DMS 273 (cell line): ENCODE data around the gene SPANXA2.
"Not testable (repeated sequence)": the region's sequence is repeated elsewhere in the genome, so short reads cannot be mapped to it uniquely, and the experiment has no call there.

ENCODE experiments used
- DNase-seq: peaks from one replicate; lab custom pipeline; 2025; ENCODE audit not compliant: unreplicated experiment; lab: John Stamatoyannopoulos, UW

Gene SPANXA2

GRCh38 chrX:141589408-141589807, at the start of gene SPANXA2:
Gene SPANXA2 (plus strand): TSS chrX:141589708. CDS start chrX:141589768, 60 bp downstream.
- not testable (repeated sequence) for DNase-seq

- not testable (repeated sequence) for DNase-seq
These were observed 47.0 kb upstream of the SPANXA2 start for GRCh38 chrX:141542551-141542950.

- DNase-seq: not testable (repeated sequence)
These were observed 4.9 kb upstream of the SPANXA2 start, which contains the start of gene SPANXA1 for GRCh38 chrX:141584638-141585037. Gene SPANXA1 (minus strand): TSS chrX:141584738. CDS start chrX:141584678, 60 bp downstream.

- DNase-seq: no peak
These were observed 19.6 kb downstream of the SPANXA2 start for GRCh38 chrX:141609111-141609510.

GRCh38 chrX:141619336-141619735, 29.8 kb downstream of the SPANXA2 start:
- DNase-seq: no peak

- no peak for DNase-seq
These were observed 42.6 kb downstream of the SPANXA2 start for GRCh38 chrX:141632124-141632523.

- DNase-seq: no peak
These were observed 49.0 kb downstream of the SPANXA2 start for GRCh38 chrX:141638550-141638949.
